OCI-LY3 (cell line): ENCODE results near the gene FES.
A peak's percentile ranks its signal among the peaks of the same experiment; 100 is the strongest.

Experiments
- H2AFZ ChIP-seq: fragments of 200-600, 300-600 bp; shearing (Covaris generic); 2 replicates; pipeline ENCODE4 v1.6.0; 2014; ENCODE audit warnings: antibody characterized with exemption, low read depth, low read length
- H3K27ac ChIP-seq: fragments of 200-600, 300-600 bp; sonication (generic); 2 replicates; pipeline ENCODE4 v1.5.1; 2014; ENCODE audit warnings: mild to moderate bottlenecking, low read length, moderate library complexity, mixed read lengths
- H3K27me3 ChIP-seq: fragments of 200-600, 300-600 bp; sonication (generic); 2 replicates; pipeline ENCODE4 v1.6.1; 2014; ENCODE audit warnings: low read depth, low read length, mixed read lengths
- H3K36me3 ChIP-seq: fragments of 200-600, 300-600 bp; sonication (generic); replicated peaks from 2 replicates; pipeline ENCODE3; 2014; ENCODE audit warnings: low read depth, low read length, mixed read lengths
- H3K4me1 ChIP-seq: fragments of 300-600, 200-600 bp; sonication (generic); 2 replicates; pipeline ENCODE4 v1.6.1; 2014; ENCODE audit warnings: low read length, mixed read lengths
- H3K4me2 ChIP-seq: fragments of 200-600, 300-600 bp; sonication (generic); 2 replicates; pipeline ENCODE4 v1.6.1; 2014; ENCODE audit warnings: low read length, mixed read lengths
- H3K4me3 ChIP-seq: fragments of 300-600, 200-600 bp; sonication (generic); 2 replicates; pipeline ENCODE4 v1.5.1; 2014; ENCODE audit warnings: antibody characterized with exemption, mild to moderate bottlenecking, low read length, moderate library complexity
- H3K79me2 ChIP-seq: fragments of 300-600, 200-600 bp; shearing (Covaris generic); 2 replicates; pipeline ENCODE4 v1.6.1; 2014; ENCODE audit warnings: mild to moderate bottlenecking, low read length, mixed read lengths
- H3K9ac ChIP-seq: fragments of 300-600, 200-600 bp; shearing (Covaris generic); 2 replicates; pipeline ENCODE4 v1.6.0; 2014; ENCODE audit warnings: mild to moderate bottlenecking, low read length, moderate library complexity
- H3K9me3 ChIP-seq: fragments of 200-600, 300-600 bp; shearing (Covaris generic); 2 replicates; pipeline ENCODE4 v1.6.1; 2014; ENCODE audit warnings: low read length, mixed read lengths; ENCODE audit not compliant: insufficient read depth
- H4K20me1 ChIP-seq: fragments of 200-600, 300-600 bp; sonication (generic); 2 replicates; pipeline ENCODE4 v1.6.1; 2016; ENCODE audit warnings: low read length, mixed read lengths; ENCODE audit not compliant: insufficient read depth
- EZH2phosphoT487 ChIP-seq: fragments of 200-600 bp; shearing (Covaris generic); IDR thresholded peaks from 2 replicates; pipeline ENCODE4 v1.6.1; 2018; ENCODE audit warnings: antibody characterized with exemption, mixed run types, low read depth
- TF ChIP-seq, protein P1 (sequence below): fragments of 200-600, 300-600 bp; sonication (generic); IDR thresholded peaks from 2 replicates; pipeline ENCODE4 v1.5.1; 2014; ENCODE audit warnings: antibody characterized with exemption, low read length, low read depth

Gene FES

GRCh38 chr15:90929246-90930019 lies 45.1 kb downstream of the FES start:
- Histone ChIP-seq H3K4me3 (peak overlapping the region; percentile 91), H3K27ac (peak overlapping the region; percentile 68), H3K4me1 (peaks cover 48% of the 10 kb centered on the region), H3K79me2 (no peaks in the 10 kb centered on the region), H3K36me3 (no peaks in the 10 kb centered on the region), H3K9me3 (no peaks in the 10 kb centered on the region), H4K20me1 (no peaks in the 10 kb centered on the region), H3K4me2 (peak overlapping the region; percentile 97), H3K27me3 (no peaks in the 10 kb centered on the region), H3K9ac (peak overlapping the region; percentile 94), H2AFZ (peak overlapping the region; percentile 73)
- TF ChIP-seq, protein P1, sequence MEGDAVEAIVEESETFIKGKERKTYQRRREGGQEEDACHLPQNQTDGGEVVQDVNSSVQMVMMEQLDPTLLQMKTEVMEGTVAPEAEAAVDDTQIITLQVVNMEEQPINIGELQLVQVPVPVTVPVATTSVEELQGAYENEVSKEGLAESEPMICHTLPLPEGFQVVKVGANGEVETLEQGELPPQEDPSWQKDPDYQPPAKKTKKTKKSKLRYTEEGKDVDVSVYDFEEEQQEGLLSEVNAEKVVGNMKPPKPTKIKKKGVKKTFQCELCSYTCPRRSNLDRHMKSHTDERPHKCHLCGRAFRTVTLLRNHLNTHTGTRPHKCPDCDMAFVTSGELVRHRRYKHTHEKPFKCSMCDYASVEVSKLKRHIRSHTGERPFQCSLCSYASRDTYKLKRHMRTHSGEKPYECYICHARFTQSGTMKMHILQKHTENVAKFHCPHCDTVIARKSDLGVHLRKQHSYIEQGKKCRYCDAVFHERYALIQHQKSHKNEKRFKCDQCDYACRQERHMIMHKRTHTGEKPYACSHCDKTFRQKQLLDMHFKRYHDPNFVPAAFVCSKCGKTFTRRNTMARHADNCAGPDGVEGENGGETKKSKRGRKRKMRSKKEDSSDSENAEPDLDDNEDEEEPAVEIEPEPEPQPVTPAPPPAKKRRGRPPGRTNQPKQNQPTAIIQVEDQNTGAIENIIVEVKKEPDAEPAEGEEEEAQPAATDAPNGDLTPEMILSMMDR = no peak; the same call in 1 of the 2 replicates
- TF ChIP-seq EZH2phosphoT487 = no peak

DNA sequence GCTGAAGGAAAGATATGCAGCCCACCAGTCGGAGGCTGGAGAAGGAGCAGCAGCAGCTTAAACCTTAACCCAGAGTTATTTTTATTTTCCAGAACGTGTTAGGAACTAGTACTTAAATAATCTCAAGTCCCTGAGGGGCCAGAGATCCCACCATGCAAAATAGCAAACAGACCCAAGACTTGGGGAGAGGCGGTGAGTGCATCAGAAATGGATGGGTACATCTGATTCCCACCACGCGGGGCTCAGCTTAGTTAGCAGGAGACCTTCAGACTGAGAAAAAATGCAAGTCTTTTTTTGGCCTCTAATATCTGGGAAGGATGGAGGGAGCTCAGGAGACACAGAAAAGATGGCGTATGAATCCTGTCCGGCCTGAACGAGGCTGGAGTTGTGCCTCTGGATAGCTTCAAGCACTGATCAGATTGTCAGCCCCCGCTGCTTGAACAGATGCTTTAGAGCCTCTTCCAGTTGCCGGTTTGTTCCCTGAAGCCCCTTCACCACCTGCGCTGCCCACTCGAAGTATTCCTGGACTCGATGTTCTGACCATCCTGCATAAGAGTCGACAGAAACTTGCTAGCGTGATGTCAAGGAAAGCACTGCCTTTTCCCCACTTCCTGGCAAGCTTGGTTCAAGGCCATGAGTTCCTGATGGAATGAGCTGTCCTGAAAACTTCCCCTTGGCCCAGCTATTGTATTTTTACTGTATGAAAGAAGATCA lies 46.7 kb downstream of the FES start:
- peaks cover 47% of the 10 kb centered on the region for H3K4me1 ChIP-seq
- peak overlapping the region; percentile 94 for H3K9ac ChIP-seq

GRCh38 chr15:90931575-90931827 lies 47.2 kb downstream of the FES start:
- no peaks in the 10 kb centered on the region for H3K27me3 ChIP-seq
- H4K20me1 ChIP-seq = peaks cover 3% of the 10 kb centered on the region; the same call in 1 of the 2 replicates
- no peaks in the 10 kb centered on the region for H3K36me3 ChIP-seq
- peaks cover 12% of the 10 kb centered on the region for H3K79me2 ChIP-seq
- H2AFZ ChIP-seq = no peak overlapping the region
- H3K4me2 ChIP-seq = peak overlapping the region; percentile 97
- TF ChIP-seq, protein P1 = no peak
- no peak for TF ChIP-seq EZH2phosphoT487
- peaks cover 50% of the 10 kb centered on the region for H3K4me1 ChIP-seq
- no peaks in the 10 kb centered on the region for H3K9me3 ChIP-seq
- peak overlapping the region; percentile 91 for H3K4me3 ChIP-seq
- peak overlapping the region; percentile 94 for H3K9ac ChIP-seq
- H3K27ac ChIP-seq = peak overlapping the region; percentile 68

More for the DNA sequence above, 46.7 kb downstream of the FES start:
- Histone ChIP-seq H2AFZ (0 out of 2 replicates have a peak overlapping the region, but pooled peaks have one; percentile 73), H3K4me3 (peak overlapping the region; percentile 91), H3K27me3 (no peaks in the 10 kb centered on the region), H3K9me3 (no peaks in the 10 kb centered on the region), H3K79me2 (peaks cover 8% of the 10 kb centered on the region), H3K27ac (peak overlapping the region; percentile 68), H4K20me1 (peaks cover under 1% of the 10 kb centered on the region; the same call in 1 of the 2 replicates), H3K36me3 (no peaks in the 10 kb centered on the region), H3K4me2 (peak overlapping the region; percentile 97)
- TF ChIP-seq EZH2phosphoT487 = no peak
- TF ChIP-seq, protein P1 = no peak
